ENCODE data around the gene ATP4A.

Gene ATP4A

DNA sequence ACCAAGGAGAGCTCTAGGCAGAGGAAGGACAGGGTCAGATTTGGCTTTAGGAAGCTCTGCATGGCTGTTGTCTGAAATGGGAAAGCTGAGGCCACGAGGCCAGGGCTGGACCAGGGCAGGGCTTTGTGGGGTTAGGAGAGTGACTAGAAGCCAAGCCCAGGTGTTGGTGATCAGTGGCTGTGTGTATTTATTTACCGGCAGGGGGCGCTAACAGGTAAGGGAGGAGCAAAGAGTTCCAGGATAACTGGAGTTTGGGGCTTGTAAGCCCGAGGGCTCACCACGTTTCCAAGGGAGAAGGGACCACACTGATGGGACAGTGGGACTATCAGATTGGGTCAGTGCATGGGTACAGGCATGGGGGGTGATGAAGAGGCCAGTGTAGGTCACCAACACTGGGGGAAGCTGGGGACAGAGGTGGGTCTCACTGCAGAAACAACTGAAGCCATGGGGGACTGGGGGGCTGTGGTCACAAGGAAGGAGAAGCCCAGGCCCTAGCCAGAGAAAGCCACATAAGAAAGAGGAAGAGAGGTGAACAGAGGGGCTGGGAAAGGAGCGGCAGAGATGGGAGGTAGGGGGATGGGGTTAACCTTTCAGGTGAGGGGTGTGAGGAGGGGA is 14.2 kb downstream of the ATP4A start:
- peak; percentile 6 to 33 for DNase-seq (ENCODE audit: low read depth in 2 of 2)

DNA sequence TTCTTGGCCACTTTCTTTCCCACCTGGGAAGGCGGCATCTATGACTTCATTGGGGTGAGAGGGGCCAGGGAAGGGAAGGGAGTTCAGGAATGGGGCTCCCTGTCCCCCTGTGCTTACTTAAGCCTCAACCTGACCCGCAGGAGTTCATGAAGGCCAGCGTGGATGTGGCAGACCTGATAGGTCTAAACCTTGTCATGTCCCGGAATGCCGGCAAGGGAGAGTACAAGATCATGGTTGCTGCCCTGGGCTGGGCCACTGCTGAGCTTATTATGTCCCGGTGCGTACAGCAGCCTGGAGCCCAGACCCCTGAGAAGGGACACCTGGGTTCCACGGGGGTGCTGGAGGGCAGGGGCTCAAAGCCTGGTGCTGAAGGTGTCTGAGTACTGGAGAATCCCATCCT is 16.9 kb downstream of the ATP4A start:
- no peak for DNase-seq (ENCODE audit: low read depth in 2 of 2)

DNA sequence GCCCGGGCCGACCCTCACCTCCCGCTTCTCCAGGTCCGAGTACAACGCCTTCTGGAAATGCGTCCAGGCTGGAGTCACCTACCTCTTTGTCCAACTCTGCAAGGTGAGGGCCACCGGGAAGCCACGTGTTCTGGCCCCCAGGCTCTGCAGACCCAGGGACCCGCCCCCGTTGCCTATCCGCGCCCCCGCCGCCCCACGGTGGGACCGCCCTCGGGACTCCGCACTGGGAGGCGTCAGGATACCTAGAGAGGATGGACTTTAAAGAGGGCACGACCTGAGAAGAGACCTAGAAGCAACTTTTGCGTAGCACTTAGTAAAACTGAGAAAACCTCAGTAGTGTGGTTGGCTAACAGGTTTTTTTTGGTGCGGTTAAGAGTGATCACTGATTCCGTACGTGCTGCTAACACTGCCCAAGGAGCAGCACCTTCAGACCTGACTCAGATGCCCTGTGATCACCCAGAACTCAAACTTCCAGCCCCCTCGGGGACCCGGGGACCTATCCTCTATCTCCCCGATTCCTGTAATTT is 17.5 kb downstream of the ATP4A start:
- peak; percentile 8 to 14 for DNase-seq (ENCODE audit: low read depth in 2 of 2)

DNA sequence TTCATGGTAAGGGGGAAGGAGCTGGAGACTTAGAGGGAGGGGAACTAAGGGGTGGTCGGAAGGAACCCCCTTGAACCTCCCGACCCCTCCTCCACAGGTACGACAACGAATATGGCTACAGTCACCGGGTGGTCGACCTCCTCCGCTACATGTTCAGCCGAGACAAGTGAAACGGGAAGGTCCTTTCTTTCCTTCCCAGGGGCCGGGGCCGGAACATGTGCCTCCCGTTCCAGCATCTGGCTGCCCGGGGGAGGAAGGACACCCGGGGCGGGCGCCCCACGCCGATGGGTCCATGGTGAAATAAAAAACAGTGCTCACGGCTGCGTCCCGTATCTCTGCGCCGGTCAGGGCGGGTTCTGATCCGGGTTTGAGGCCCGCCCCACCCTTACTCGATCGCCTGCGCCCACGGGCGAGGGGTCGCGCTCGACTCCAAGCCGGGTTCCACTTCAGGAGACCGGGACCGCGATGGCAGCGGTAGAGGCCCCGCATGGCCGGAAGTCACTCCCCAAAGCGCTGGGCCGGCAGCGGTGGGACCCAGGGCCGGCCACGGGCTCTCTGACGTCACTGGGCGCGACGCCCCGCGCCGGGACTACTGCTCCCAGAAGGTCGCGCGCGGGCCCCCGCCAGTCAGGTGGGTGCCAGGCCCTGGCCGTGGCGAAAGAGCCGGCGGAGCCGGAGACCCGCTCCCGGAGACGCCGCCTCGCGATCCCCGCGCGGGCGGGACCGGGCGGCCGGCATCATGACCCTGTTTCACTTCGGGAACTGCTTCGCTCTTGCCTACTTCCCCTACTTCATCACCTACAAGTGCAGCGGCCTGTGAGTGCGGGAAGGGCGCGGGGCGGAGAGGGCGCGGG is 18.2 kb downstream of the ATP4A start, which contains the start of gene TMEM147:
Gene TMEM147, plus strand, starts transcription at position 626 of the 854 bp plus-strand sequence. Its CDS starts 114 bp downstream, at position 740.
- peak; percentile 57 to 59 for DNase-seq (ENCODE audit: low read depth in 2 of 2)

DNA sequence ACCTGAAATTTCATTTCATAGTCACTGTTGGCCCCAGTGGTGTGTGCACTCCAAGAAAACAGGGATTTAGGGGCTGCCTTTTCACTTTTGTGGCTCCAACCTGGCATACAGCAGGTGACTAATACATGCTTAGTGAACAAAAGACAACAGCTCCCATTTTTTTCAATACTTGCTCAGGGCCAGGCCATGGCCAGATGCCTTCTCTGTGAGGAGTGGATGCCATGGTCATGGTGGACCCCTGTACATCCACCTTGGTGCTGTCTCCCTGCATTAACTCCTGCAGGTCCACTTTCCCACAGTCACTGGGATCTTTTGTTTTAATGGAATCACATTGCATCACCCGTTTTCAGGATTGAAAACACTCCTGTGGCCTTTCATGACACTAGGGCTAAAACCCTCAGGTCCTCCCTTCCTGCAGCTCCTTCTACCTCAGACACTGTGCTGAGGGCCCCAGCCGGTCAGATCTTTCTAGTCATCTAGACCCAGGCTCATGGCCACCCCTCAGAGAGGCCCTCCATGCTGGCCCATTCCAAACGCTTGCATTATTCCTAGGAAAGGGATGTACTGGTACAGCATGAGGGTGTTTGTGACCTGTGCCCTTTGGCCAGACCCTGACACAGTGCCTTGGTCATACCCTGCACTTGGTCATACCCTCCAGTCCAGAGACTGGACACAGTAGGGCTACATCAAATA is 19.2 kb downstream of the ATP4A start:
- DNase-seq (ENCODE audit: low read depth in 2 of 2), result no peak

DNA sequence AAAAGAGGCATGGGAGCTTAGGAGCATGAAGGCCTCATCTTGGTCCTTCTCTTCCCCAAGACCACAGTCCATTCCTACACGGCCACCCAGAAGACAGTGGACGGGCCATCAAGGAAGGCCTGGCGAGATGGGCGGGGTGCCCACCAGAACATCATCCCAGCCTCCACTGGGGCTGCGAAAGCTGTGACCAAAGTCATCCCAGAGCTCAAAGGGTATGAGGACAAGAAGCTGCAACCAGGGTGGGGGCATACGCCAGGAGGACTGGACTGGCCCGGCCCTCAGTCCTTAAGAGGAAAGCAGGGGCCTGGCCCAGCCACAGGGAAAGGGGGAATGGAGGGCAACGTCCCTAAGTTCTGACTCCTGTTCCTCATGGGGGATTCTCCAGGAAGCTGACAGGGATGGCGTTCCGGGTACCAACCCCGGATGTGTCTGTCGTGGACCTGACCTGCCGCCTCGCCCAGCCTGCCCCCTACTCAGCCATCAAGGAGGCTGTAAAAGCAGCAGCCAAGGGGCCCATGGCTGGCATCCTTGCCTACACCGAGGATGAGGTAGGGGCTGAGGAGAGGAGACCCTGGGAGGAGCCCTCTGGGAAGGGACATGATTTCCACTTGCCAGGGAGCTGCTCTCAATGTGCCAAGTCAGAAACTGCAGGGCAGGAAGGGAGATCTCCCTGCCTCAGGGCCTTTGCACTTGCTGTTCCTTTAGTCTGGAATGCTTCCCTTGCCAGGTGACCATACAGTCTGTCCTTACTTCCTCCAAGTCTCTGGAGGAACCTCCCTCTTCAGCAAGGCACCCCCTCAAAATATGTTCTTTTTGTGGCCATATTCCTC is 20.0 kb downstream of the ATP4A start:
- DNase-seq (ENCODE audit: low read depth in 2 of 2), result no peak

DNA sequence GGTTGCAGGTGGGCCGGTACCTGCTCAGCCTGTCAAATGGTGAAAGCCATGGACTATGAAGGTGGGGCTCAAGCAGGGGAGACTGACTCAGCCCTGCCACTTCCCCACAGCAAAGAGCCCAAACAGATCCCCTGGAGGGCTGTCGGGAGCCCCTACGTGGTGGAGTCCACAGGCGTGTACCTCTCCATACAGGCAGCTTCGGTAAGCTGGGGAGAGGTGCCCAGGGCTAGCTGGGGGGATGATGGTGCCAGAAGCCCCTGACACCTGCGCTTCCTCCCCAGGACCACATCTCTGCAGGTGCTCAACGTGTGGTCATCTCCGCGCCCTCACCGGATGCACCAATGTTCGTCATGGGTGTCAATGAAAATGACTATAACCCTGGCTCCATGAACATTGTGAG is 21.2 kb downstream of the ATP4A start:
- no peak for DNase-seq (ENCODE audit: low read depth in 2 of 2)

DNA sequence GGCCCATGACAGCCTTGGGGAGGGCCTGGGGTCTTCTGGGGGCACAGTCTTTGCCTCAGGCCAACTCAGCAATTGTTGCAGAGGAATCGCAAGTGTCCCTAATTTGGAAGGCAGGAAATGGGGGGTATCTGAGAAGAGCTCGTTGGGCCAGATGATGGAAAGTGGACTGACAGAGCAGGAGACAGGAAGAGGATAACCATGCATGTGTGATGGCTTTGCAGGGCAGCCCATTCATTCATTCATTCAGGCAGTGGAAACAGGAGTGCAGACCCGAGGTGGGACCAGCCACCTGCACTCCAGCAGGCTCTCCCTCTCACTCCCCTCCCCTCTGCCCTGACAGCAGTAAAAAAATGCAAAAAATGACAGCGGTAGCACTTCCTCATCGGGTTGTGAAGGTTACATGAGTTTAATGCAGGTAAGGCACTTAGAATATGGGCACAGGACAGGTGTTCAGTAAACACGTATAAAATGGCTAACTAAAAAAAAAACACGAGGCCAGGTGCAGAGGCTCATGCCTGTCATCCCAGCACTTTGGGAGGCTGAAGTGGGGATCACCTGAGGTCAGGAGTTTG is 23.0 kb downstream of the ATP4A start:
- DNase-seq (ENCODE audit: low read depth in 2 of 2), result no peak

DNA sequence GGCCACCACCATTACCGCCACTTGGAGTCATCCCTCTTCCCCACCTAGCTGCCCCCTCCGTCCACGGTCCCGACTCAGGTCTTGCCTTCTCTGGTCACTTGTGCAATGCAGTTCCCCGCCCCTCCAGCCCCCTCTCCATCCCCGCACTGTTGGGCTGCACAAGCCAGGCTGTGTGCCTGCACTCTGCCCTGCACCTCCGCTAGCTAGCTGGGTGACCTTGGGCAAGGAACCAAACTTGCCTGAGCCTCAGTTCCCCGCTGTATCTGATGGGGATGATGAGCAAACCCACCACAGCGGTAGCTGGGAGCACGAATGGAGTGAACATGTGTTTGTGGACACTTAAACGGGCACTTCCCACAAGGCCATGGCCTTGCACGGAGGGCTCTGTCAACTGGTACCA is 23.6 kb downstream of the ATP4A start:
- DNase-seq (ENCODE audit: low read depth in 2 of 2), result no peak

DNA sequence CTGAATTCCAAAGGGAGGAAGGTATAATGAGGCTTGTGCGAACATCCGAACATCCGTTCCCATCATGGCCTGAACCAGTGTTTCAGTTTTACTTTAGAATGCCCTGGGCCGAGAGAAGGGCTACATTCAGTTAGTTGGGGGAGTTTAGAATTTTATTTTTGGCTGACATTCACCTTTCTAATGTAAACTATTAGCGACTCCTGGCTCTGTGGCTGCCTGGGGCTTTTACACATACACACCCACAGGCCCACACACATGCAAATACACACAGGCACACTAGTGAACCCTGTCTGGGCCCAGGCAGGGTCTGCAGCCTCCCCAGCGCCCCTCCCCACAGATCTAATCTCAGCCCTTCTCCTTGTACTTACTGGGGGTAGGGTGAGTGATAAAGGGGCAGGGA is 24.1 kb downstream of the ATP4A start:
- DNase-seq (ENCODE audit: low read depth in 2 of 2), result no peak

DNA sequence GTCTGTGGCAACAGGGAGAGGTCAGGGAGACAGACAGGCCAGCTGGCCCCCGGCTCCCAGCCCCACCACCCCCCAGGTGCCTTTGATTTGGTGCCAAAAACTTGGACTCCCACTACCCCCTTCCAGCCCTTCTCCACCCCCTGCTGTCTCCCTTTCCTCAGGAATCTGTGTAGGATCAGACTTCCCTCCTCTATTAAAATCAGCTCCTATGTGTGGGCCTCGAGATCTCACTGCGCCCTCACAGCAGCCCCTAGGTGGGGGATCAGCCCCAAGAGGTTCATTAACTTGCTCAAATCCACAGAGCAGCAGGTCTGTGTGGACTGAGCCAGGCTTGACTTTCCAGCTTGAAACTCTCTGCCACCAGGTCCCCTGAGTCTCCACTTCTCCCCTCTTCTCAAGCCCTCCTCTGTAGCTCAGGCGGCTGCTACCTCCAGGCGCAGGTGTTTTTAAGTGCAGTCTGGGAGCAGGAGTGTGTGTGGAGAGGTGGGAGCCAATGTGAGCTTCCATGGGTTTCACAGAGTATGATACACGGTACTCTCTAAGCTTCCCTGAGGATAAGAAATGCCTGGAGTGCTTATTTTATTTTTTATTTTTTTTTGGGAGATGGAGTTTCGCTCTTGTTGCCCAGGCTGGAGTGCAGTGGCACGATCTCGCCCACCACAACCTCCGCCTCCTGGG is 28.5 kb downstream of the ATP4A start:
- DNase-seq (ENCODE audit: low read depth in 2 of 2), result no peak

DNA sequence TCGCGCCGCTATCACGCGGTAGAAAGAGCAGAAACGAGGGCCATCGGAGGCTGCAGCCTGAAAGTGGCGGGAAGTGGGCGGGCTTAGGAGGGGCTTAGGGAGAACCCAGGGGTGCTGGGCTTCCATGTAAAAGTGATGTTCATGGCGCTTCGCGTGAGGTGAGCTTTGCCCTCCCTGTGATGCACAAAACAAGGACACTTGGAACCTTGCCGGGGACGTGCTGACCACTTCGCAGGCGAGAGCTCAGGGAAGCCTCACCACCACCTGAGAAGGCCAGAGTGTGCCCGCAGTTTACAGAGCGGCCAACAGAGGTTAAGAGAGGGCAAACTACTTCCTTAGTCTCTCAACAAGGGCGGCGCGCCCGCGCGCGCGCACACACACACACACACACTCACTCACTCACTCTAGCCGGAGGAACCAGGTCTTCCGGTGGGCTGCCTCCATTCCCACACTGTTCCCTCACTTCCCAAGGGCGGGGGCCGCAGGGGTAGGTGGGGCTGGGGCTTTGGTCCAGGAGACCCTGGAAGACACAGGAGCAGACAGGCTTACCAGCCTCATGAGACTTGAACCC is 29.6 kb downstream of the ATP4A start:
- DNase-seq (ENCODE audit: low read depth in 2 of 2), result peak in 1 of 2 donors; percentile 21

DNA sequence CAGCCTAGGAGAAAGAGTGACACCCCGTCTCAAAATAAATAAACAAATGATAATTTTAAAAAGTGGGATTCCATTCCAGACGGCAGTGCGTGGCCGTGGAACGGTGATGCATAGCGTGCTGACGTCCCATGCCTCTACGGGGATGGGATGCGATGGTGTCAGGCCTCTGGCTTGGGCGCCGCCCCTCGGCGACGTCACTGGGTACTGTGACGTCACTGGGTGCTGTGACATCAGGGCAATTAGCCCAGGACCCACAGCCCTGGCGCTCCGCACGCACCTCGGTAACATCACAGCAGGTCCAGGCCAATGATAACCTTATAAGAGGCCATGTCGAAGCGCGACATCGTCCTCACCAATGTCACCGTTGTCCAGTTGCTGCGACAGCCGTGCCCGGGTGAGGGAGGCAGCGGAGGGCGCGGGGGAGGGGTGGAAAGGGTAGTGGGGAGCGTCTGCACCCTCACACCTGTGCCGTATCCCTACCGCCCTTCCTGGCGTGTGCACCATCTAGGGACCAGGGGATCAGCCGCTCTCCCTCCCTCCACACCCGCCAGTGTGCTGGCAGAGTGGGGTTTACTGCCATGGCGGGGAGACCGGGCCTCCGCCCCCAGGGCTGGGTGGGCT is 30.1 kb downstream of the ATP4A start, which contains the start of gene GAPDHS:
Gene GAPDHS, plus strand, starts transcription at position 256 of the 621 bp plus-strand sequence. Its CDS starts 72 bp downstream, at position 328.
- no peak for DNase-seq (ENCODE audit: low read depth in 2 of 2)

DNA sequence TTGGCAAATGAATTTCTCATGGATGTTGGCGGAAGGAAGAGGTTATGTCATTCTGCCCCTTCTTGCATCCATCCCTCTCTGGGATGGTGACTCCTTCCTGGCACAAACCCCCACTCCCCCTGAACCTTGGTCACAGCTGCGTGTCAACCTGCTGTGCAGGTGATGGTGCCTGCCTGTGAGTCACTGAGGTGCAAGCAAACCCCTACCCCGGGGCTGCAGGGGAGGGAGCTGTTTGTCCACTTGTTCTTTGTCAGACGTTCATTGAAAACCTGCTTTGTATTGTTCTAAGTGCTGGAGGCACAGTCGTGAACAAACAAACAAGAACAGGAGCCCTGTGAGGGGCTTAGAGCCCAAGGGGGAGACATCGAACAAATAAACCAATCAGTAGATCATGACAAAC is 32.2 kb downstream of the ATP4A start:
- DNase-seq (ENCODE audit: low read depth in 2 of 2), result no peak

DNA sequence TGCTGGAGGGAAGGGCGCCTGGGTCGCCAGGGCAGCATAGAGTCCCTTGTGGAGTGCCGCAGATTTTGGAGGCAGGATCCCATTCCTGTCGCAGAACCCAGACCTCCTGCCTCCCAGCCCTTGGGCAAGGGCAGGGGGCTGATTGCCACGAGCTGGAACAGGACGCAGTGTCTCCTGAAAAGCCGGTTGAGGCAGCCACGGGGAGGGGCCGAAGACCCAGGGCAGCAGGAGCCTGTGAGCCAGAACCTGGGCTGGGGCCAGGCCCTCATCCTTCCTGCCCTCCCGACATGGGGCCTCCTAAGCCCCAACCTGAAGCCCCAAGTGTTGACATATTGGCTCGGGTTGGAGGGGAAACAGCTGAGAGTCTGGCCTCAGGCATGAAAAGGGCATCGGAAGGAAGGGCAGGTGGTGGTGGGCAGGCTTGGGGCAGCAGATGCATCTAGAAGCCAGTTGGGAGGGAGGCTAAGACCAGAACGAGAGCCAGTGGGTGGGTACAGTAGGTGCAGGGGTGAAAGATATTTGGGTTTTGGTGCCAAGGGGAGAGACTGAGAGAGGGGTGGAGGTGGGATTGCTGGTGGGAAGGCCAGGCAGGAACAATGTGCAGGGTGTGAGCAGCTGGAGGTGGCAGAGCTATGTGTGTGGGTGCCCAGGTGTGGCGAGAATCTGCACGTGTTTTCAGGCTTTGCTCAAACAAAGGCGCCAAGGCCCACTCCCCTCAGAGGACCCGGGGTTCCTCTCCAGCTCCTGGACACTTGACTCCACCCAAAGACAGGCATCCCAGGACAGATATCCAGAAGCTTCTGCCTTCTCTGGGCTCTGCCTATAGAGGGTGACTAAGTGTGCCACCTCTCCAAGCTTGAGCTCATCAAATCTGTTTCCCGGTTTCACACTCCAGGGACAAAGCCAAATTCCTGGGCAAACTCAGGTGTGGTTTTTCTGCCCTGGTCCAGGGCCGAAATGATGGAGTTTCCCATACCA is 33.9 kb downstream of the ATP4A start:
- no peak for DNase-seq (ENCODE audit: low read depth in 2 of 2)

DNA sequence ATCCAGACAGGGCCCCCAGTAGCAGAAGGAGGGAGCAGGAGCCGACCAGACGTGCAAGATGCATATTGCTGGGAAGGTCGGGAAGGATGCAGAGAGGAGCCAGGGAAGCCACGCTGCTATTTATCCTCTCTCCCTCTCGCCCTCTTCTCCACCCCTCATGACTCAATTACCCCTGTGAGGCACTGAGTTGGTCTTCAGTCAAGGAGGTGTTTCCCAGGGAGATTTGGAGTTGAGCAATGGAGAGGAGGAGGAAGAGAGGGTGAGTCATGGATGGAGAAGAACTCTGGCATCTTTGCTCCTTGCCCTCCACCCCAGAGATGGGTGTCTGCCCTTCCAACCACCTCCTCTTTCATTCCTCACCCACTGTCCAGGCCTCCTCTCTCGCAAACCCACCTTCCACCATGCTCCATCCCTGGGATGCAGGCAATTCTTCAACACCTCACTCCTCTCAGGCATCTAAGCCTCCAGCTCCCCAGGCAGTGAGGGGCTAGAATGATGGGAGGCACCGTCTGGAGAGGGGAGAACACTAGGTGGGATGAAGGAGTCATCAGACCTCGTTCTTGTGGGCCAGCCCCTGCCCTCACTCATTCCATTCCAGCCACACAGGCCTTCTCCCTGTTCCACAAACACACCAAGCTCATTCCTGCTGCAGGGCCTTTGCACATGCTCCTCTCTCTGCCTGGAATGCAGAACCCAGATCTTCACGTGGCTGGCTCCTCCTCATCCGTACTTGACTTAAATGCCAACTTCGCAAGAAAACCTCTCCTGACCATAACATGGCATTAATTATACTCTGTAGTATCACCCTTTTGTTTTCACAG is 35.0 kb downstream of the ATP4A start, which contains the start of gene SBSN:
Gene SBSN, minus strand, starts transcription at position 94 of the 821 bp plus-strand sequence. Its CDS starts 30 bp downstream, at position 64.
- DNase-seq (ENCODE audit: low read depth in 2 of 2), result no peak

DNA sequence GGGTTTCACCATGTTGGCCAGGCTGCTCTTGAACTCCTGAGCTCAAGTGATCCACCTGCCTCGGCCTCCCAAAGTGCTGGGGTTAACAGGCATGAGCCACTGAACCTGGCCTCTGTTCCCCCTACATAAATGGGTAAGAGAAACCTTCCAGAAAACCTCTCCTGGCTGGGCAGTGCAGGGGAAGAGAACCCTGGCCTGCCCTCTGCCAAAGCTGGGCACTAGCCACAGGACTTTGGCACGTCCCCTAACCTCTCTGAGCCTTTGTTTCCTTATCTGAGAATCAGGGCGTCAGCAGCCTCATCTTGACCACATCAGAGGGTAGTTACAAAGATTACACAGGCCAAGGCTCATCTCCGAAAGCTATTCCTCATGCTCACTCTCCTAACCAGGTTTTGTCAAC is 37.6 kb downstream of the ATP4A start:
- no peak for DNase-seq (ENCODE audit: low read depth in 2 of 2)

All from stimulated activated CD8-positive, alpha-beta memory T cell treated with anti-CD3 and anti-CD28 coated beads, Interleukin-2, amount 100 ng/mL, for 1 hour (primary cell).